Hepatocyte (in vitro differentiated cells): Measurements from ENCODE around the gene ABL1. TPM values are rescaled to one million over a fixed set of nuclear protein-coding genes. Genes with fewer than 3 reads are reported as not detected.
A peak's percentile ranks its signal among the peaks of the same experiment; 100 is the strongest.

Experiments used
- DNase-seq: peaks from one replicate; pipeline ENCODE4 v3.0.0-alpha.2; 2016; ENCODE audit warnings: low spot score
- H2AFZ ChIP-seq: fragments of 200-600 bp; sonication (generic); 2 replicates; pipeline ENCODE4 v1.6.0; 2016; ENCODE audit warnings: antibody characterized with exemption, mild to moderate bottlenecking
- H3K27ac ChIP-seq: fragments of 200-600 bp; sonication (generic); 2 replicates; pipeline ENCODE4 v1.5.1; 2016; ENCODE audit warnings: mild to moderate bottlenecking
- H3K27me3 ChIP-seq: fragments of 200-600 bp; sonication (generic); 2 replicates; pipeline ENCODE4 v1.6.1; 2016
- H3K36me3 ChIP-seq: fragments of 200-600 bp; sonication (generic); replicated peaks from 2 replicates; pipeline ENCODE4 v1.5.1; 2016; ENCODE audit warnings: low read depth; ENCODE audit not compliant: insufficient read depth
- H3K4me1 ChIP-seq: fragments of 200-600 bp; sonication (generic); 2 replicates; pipeline ENCODE4 v1.5.1; 2016; ENCODE audit warnings: mild to moderate bottlenecking, moderate library complexity; ENCODE audit not compliant: insufficient read depth
- H3K4me2 ChIP-seq: fragments of 200-600 bp; sonication (generic); 2 replicates; pipeline ENCODE4 v1.6.0; 2016
- H3K4me3 ChIP-seq: fragments of 200-600 bp; sonication (generic); 2 replicates; pipeline ENCODE4 v1.5.1; 2016; ENCODE audit warnings: mild to moderate bottlenecking
- H3K79me2 ChIP-seq: fragments of 200-600 bp; sonication (generic); 2 replicates; pipeline ENCODE4 v1.6.0; 2017; ENCODE audit warnings: mild to moderate bottlenecking
- H3K9me2 ChIP-seq: fragments of 200-600 bp; sonication (generic); replicated peaks from 2 replicates; pipeline ENCODE4 v1.6.0; 2017; ENCODE audit warnings: mild to moderate bottlenecking; ENCODE audit not compliant: insufficient read depth
- H3K9me3 ChIP-seq: fragments of 200-600 bp; sonication (generic); 2 replicates; pipeline ENCODE4 v1.5.1; 2016; ENCODE audit warnings: low read depth, mild to moderate bottlenecking
- H4K20me1 ChIP-seq: fragments of 200-600 bp; sonication (generic); 2 replicates; pipeline ENCODE4 v1.6.0; 2016; ENCODE audit warnings: mild to moderate bottlenecking; ENCODE audit not compliant: insufficient read depth, poor library complexity, severe bottlenecking
- CTCF ChIP-seq: fragments of 200-600 bp; sonication (generic); IDR thresholded peaks from 2 replicates; pipeline ENCODE4 v1.5.1; 2016; ENCODE audit warnings: antibody characterized with exemption, mild to moderate bottlenecking; ENCODE audit not compliant: poor library complexity
- EZH2 ChIP-seq: fragments of 200-600 bp; sonication (generic); IDR thresholded peaks from 2 replicates; pipeline ENCODE4 v1.6.1; 2016; ENCODE audit warnings: antibody characterized with exemption, mild to moderate bottlenecking, borderline replicate concordance
- EZH2phosphoT487 ChIP-seq: fragments of 200-600 bp; sonication (generic); IDR thresholded peaks from one replicate; pipeline ENCODE4 v1.6.1; 2018; ENCODE audit warnings: antibody characterized with exemption, mild to moderate bottlenecking, low read depth, moderate library complexity; ENCODE audit not compliant: unreplicated experiment, severe bottlenecking
- WGBS: methylation state at CpG from one replicate; pipeline ENCODE4 v1.1.6; 2016; ENCODE audit warnings: low lambda C conversion rate; ENCODE audit errors: missing lambda C conversion rate; 5-methylcytosine and 5-hydroxymethylcytosine counted together
- polyA plus RNA-seq: library from polyadenylated mRNA; unstranded; fragments of >200 nt; fragmentation: Nextera tagmentation; extraction: Ambion mirVana; gene quantifications from 2 replicates; pipeline ENCODE4 v1.2.1, GENCODE V29; 2016
- total RNA-seq: library from RNA; depleted of rRNA; stranded (reverse); fragments of >200 nt; gene quantifications from 2 replicates; pipeline ENCODE4 v1.2.3, GENCODE V29; 2014

The ABL1 gene
- total and polyA plus RNA-seq, 2 experiments from 2014 or later: 43.2 to 46.6 TPM

GRCh38 chr9:130933114-130934046, 98.3 kb downstream of the ABL1 start:
- H3K4me1 ChIP-seq: peaks cover 26% of the 10 kb centered on the region
- no peaks in the 10 kb centered on the region for H3K79me2 ChIP-seq
- no peak for TF ChIP-seq CTCF
- TF ChIP-seq EZH2phosphoT487: no peak
- TF ChIP-seq EZH2: no peak
- no peak overlapping the region for H2AFZ ChIP-seq
- H3K4me2 ChIP-seq: peak overlapping the region; percentile 70
- H3K36me3 ChIP-seq: no peaks in the 10 kb centered on the region
- H3K27ac ChIP-seq: peak overlapping the region; percentile 52
- H3K27me3 ChIP-seq: peaks cover 40% of the 10 kb centered on the region
- peak; percentile 70 for DNase-seq
- no peaks in the 10 kb centered on the region for H3K9me2 ChIP-seq
- no peaks in the 10 kb centered on the region for H3K9me3 ChIP-seq
- no peaks in the 10 kb centered on the region for H4K20me1 ChIP-seq
- WGBS: 49% methylated on average over 26 of the region's 26 CpGs
- no peak overlapping the region for H3K4me3 ChIP-seq

- TF ChIP-seq EZH2 (no peak), EZH2phosphoT487 (no peak), CTCF (no peak)
- Histone ChIP-seq H3K9me3 (no peaks in the 10 kb centered on the region), H3K79me2 (no peaks in the 10 kb centered on the region), H3K36me3 (no peaks in the 10 kb centered on the region), H3K4me3 (no peak overlapping the region), H3K9me2 (no peaks in the 10 kb centered on the region), H2AFZ (no peak overlapping the region), H4K20me1 (no peaks in the 10 kb centered on the region), H3K4me1 (peaks cover 21% of the 10 kb centered on the region), H3K27ac (no peak overlapping the region), H3K27me3 (peaks cover 45% of the 10 kb centered on the region), H3K4me2 (no peak overlapping the region)
- no peak for DNase-seq
- 81% methylated on average over 10 of the region's 11 CpGs for WGBS
Observed at GRCh38 chr9:130934246-130934645, 99.2 kb downstream of the ABL1 start.

- peaks cover 21% of the 10 kb centered on the region for H3K4me1 ChIP-seq
- DNase-seq: no peak
- H3K27me3 ChIP-seq: peaks cover 51% of the 10 kb centered on the region
- TF ChIP-seq EZH2phosphoT487 (no peak), EZH2 (no peak), CTCF (no peak)
- H3K4me3 ChIP-seq: no peak overlapping the region
- H3K9me2 ChIP-seq: no peaks in the 10 kb centered on the region
- WGBS: 82% methylated on average over 16 of the region's 16 CpGs
- no peaks in the 10 kb centered on the region for H3K79me2 ChIP-seq
- H4K20me1 ChIP-seq: no peaks in the 10 kb centered on the region
- no peak overlapping the region for H3K4me2 ChIP-seq
- H3K27ac ChIP-seq: no peak overlapping the region
- no peaks in the 10 kb centered on the region for H3K9me3 ChIP-seq
- no peaks in the 10 kb centered on the region for H3K36me3 ChIP-seq
- no peak overlapping the region for H2AFZ ChIP-seq
Observed at GRCh38 chr9:130934702-130935647, 99.9 kb downstream of the ABL1 start.
